NCI-H2107 (cell line): ENCODE measurements around the gene ZNF615.
"Not testable (repeated sequence)": the region's sequence is repeated elsewhere in the genome, so short reads cannot be mapped to it uniquely, and the experiment has no call there.

Experiments
- DNase-seq: peaks from one replicate; lab custom pipeline; 2025; lab: John Stamatoyannopoulos, UW

Gene ZNF615

DNA sequence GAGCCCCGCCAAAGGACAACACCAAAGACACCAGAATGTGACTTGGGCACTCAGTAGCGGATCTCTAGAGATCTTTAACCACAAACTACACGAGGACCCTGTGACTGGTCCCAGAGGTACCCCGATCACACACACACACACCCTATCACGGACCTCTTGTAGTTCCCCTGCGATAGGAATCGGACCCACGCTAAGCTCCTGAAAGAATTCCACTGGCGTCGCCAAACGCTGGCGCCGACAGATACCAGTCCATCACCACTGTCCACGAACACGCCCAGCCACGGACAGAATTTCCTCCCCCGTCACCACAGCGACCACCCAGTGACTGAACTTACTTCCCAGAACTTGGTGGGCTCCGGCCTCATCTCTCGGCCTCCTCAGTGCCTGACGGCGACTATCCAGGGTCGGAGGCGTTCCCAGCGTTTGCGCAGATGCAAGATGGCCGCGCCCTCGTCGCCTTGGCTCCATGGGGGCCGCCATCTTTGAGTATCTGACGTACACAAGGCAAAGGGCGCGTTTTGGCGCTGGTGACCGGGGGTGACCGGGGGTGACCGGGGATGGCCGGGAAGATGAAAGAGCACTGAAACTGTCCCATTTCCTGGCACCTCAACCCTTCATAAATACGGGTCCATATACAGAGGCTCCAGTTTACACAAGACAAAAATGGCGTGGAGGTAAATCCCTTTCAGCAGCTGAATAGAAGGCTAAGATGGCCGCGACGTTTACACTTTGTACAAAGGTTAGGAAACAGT lies at the start of gene ZNF615:
TSS of gene ZNF615 (minus strand) at position 406 of the 752 bp plus-strand sequence. CDS start 4,500 bp downstream, outside the sequence.
- DNase-seq = peak; percentile 69

DNA sequence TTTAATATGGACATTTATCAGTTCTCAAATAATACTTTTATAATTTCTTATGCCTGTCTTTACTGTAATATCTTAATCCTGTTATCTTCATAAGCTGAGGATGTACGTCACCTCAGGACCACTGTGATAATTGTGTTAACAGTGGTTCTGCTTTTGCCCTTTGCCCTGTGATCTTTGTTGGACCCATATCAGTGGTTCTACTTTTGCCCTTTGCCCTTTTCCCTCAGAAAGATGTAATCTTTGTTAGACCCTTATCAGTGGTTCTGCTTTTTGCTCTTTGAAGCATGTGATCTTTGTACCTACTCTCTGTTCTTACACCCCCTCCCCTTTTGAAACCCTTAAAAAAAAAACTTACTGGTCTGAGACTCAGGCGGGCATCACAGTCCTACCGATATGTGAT lies 48.5 kb upstream of the ZNF615 start:
- DNase-seq = not testable (repeated sequence)

DNA sequence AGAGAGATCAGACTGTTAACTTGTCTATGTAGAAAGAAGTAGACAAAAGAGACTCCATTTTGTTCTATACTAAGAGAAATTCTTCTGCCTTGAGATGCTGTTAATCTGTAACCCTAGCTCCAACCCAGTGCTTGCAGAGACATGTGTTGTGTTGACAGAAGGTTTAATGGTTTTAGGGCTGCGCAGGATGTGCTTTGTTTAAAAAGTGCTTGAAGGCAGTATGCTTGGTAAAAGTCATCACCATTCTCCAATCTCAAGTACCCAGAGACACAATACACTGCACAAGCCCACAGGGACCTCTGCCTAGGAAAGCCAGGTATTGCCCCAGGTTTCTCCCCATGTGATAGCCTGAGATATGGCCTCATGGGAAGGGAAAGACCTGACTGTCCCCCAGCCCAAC lies 43.7 kb upstream of the ZNF615 start:
- not testable (repeated sequence) for DNase-seq

DNA sequence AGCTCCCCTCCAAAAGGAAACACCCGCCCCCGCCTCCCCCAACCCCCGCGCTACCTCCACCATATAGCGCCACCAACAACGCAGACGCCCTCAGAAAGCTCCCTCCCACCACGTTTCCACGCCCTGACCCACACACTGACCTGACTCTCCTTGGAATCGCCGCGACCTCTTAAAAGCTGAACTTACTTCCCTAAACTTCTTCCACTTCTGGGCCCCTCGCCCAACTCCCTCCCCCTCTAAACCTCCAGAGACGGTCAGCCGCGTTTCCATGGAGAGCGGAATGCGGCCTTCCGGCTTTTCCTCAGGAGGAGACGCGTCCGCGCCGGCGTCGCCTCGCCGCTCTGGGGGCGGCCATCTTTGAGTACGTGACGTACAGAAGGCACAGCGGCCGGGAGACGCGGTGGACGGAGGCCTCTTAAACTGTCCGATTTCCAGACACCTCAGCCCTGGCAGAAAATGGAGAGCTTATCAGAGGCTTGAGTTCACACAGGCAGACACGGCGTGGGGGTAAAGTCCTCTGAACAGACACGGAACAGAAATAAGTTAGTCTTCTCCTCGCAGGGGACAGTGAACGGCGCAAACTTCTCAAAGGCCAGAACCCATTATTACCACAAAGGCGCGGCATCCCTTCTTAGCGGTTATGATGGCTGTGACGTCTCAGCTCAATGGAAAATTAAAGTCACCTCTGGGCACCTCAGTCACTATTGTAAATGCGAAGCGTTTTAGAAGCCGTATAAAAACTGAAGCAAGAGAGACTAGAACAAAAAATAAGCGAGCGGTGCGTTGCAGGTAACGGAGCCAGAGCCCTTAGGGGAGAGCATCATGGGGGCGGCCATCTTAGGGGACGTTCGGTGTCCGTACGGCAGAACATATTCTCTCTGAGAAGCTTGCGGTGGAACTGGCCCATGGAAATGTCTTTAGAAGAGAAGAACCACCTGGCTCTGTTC lies 40.8 kb upstream of the ZNF615 start, which contains the start of gene ZNF432:
TSS of gene ZNF432 (minus strand) at position 284 of the 947 bp plus-strand sequence. CDS start 1,970 bp downstream, outside the sequence.
- peak; percentile 94 for DNase-seq

DNA sequence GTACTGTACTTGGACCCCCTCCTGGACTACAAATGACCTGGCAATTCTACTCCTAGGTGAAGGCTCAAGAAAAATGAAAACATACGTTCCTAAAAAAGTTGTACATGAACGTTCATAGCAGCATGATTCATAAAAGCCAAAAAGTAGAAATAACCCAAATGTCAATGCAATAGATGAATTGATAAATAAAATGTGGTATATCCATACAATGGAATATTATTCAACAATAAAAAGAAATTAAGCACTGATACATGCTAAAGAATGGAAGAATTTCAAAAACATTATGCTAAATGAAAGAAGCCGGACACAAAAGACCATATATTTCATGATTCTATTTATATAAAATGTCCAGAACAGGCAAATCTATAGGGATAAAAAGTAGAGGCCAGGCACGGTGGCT lies 31.2 kb upstream of the ZNF615 start:
- DNase-seq = no peak

DNA sequence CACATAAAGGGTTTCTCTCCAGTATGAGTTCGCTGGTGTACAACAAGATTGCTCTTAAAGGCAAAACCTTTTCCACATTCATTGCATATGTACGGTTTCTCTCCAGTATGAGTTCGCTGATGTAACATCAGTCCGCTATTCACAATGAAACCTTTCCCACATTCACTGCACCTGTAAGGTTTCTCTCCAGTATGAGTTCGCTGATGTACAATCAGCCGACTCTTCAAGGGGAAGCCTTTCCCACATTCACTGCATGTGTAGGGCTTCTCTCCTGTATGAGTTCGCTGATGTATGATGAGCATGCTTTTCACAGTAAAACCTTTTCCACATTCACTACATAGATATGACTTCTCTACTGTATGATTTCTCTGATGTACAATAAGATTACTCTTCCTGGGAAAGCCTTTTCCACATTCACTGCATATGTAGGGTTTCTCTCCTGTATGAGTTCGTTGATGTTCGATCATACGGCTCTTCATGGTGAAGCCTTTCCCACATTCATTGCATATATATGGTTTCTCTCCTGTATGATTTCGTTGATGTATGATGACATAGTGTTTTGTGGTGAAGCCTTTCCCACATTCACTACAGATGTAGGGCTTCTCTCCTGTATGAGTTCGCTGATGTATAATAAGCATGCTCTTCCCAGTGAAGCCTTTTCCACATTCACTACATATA lies 26.2 kb upstream of the ZNF615 start:
- no peak for DNase-seq

DNA sequence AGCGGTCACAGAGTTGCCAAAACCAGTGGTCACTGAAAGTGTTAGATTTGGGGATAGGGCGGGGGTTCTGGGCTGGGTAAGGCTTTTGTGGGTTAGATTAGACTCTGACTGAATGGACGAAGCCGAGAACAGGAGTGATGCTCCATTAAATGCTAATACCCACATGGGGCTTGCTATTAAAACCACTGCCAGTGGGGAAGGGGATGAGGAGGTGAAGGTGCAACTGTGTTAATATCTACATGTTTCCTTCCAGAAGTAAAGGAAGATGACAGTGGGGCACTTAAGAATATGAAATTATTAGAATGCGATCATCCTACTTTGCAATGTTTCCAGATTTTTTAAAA lies 20.7 kb upstream of the ZNF615 start:
- no peak for DNase-seq

DNA sequence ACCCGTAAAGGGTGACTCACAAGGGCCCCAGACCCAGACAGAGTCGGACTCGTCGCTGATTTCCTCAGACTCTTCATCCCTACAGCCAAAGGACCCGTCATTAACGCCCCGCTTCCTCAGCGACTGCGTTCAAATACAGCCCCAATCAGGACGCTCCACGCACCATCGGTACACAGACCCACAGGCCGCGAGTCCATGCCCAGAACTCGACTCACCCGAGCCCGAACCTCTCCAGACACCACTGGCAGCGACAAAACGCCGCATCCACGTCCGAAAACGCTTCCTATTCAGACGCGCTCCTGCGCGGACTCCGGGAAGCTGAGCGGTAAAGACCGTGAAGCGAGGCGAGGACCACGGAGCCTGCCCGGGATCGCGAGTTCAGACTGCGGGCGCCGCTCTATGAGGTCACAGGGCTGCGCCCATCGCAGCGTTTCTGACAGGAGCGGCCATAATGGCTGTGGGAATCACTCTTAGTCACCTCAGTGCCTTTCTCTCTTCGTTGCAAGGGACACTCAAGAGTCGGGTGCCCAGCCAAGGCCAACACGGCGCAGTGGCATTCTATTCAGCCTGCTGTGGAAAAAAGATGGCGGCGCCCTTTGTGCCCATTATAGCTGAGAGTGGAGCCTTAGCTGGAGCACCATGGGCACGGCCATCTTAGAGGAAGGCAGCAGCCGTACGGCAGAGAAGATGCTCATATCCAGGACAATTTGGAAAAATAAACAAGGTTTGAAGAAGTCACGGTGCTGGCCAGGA lies 20.2 kb upstream of the ZNF615 start, which contains the start of gene ZNF614:
TSS of gene ZNF614 (minus strand) at position 353 of the 753 bp plus-strand sequence. CDS start 2,634 bp downstream, outside the sequence.
- DNase-seq = peak; percentile 60

DNA sequence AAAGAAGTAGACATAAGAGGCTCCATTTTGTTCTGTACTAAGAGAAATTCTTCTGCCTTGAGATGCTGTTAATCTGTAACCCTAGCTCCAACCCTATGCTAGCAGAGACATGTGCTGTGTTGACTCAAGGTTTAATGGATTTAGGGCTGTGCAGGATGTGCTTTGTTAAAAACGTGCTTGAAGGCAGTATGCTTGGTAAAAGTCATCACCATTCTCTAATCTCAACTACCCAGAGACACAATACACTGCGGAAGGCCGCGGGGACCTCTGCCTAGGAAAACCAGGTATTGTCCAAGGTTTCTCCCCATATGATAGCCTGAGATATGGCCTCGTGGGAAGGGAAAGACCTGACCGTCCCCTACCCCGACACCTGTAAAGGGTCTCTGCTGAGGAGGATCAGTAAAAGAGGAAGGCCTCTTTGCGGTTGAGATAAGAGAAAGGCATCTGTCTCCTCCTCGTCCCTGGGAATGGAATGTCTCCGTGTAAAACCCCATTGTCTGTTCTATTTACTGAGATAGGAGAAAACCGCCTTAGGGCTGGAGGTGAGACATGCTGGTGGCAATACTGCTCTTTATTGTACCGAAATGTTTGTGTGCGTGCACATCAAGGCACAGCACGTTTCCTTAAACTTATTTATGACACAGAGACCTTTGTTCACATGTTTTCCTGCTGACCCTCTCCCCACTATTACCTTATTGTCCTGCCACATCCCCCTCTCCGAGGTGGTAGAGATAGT lies 18.4 kb upstream of the ZNF615 start:
- not testable (repeated sequence) for DNase-seq

DNA sequence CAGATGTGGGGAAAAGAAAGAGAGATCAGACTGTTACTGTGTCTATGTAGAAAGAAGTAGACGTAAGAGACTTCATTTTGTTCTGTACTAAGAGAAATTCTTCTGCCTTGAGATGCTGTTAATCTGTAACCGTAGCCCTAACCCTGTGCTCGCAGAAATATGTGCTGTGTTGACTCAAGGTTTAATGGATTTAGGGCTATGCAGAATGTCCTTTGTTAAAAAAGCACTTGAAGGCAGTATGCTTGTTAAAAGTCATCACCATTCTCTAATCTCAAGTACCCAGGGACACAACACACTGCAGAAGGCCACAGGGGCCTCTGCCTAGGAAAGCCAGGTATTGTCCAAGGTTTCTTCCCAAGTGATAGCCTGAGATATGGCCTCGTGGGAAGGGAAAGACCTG lies 16.5 kb upstream of the ZNF615 start:
- DNase-seq = not testable (repeated sequence)

DNA sequence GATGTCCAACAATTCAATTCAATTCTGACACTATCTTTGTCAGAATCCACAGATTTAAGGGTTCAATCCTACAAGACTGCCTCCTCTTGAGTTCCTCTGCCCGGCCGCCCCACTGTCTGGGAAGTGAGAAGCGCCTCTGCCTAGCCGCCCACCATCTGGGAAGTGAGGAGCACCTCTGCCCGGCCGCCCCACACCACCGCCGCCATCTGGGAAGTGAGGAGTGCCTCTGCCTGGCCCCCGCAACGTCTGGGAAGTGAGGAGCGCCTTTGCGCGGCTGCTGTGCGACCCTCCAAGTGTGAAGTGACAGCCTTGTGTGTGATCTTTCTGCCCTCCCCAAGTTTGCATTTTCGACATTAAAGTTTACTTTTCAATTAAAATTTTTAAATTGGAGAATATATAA lies 14.2 kb upstream of the ZNF615 start:
- no peak for DNase-seq

DNA sequence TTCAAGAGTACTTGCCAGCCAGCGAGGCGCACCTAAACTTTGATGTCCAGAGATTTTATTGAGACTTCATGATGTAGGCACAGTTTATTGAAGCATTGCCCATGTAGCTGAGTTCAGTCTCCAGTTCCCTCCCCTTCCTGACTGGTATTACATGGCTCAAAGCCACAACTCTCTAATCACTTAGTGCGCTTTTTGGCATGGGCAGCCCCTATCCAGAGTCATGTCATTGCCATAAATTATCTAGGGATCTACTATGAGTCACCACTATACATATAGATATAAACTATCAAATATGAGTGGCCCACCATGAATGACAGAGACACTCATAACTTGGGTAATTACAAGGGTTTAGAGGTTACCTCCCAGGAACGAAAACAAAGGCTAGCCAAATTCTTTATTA lies 12.5 kb upstream of the ZNF615 start:
- no peak for DNase-seq

DNA sequence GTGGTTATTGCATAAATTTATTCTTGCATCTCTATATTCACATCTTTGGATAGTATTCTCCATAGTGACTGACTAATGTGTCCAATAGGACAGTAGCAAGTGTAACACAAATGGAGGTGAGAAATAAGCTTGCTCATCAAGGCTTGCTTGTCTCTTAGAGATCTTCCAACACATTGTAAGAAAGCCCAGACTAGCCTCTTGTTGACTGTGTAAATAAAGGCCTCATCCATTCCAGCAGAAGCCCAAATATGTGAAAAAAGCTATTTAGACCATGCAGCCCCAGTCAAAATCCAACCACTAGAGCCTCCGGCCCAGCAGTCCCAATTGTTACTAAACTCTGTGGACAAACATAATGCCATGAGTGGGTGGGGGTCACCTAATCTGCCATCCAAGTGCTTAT lies 2.7 kb upstream of the ZNF615 start:
- no peak for DNase-seq

DNA sequence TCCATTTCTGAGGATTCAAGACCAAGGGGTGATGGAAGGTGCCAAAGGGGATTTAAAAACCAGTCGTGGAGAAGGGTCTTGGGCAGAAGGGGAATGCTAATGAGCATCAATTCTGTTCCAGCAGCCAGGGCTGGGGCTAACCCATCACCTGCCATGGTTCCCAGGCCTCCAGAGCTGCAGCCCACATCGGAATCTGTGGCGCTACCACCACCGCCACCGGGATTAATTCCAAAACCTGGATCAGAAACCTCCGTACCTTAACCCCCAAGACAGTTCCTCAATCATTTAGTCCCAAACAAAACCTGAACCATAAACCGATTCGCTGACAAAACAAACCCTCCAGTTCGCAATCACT lies 583 bp downstream of the ZNF615 start:
- no peak for DNase-seq

DNA sequence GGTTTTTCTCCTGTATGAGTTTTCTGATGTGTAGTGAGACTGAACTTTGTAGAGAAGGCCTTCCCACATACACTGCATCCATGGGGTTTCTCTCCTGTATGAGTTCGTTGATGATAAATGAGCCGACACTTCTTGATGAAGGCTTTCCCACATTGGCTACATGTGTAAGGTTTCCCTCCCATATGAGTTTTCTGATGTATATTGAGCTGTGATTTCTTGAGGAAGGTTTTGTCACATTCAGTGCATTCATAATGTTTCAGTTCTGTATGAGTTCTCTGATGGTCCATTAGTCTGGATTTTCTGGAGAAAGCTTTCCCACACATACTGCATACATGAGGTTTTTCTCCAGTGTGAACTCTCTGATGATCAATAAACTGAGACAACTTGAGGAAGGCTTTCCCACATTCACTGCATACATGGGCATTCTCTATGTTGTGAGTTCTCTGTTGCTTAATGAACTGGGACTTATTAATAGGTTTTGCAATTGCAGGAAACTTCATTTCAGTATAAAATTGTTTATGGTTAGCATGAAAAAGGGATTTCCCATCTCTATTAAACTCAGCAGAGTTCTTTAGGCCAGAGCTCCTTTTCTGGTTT lies 13.9 kb downstream of the ZNF615 start:
- DNase-seq = no peak

DNA sequence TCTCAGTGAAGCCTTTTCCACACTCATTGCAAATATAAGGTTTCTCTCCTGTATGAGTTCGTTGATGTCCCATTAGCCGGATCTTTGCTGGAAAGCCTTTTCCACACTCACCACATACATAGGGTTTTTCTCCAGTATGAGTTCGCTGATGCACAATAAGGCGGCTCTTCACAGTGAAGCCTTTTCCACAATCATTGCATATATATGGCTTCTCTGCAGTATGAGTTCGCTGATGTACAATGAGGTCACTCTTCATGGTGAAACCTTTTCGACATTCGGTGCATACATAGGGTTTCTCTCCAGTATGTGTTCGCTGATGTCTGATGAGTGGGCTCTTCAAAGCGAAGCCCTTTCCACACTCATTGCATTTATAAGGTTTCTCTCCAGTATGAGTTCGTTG lies 14.6 kb downstream of the ZNF615 start:
- no peak for DNase-seq

DNA sequence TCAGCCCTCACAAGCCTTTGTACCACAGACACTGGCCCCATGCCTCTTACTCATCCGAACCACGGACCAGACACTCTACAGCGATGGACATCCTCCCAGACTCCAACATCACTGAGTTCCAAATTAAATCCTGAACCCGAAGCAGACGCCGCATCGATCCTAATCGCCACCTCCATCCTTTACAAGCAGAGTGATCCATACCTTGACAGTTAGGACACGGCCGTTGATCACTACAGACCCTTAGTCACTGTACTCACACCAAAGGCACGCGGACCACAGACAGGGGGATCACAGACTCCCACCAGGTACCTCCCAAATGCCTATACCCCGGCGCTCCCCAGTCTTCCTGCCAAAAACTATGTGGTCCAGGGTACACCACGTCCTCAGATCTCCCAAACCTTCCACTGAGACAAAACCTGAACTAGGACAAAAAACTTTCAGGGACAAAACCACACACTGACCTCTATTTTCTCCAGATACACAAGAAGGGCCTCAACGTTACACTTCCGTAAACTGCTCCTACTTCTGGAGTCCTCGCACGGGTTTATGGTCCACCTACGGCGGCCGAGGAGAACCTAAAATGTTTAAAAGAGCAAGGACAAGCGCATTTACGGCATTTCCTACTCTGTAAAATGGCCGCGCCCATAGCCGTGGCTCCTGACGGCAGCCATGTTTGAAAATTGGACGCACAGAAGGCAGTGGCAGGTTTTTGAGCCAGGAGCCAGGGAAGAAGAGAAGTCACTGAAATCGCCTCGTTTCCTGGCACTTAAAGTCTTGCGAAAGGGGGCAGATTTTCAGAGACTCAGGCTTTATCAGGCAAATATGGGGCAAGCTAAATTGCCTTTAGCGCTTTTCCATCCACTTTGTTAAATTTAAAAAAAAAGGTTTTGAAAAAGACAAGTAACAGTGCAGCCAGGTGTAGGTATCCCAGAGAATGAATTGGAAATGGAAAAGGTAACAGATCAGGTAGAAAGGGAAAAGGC lies 21.4 kb downstream of the ZNF615 start, which contains the start of gene ZNF350:
TSS of gene ZNF350 (minus strand) at position 532 of the 983 bp plus-strand sequence. CDS start 12,480 bp downstream, outside the sequence.
- peak; percentile 68 for DNase-seq

DNA sequence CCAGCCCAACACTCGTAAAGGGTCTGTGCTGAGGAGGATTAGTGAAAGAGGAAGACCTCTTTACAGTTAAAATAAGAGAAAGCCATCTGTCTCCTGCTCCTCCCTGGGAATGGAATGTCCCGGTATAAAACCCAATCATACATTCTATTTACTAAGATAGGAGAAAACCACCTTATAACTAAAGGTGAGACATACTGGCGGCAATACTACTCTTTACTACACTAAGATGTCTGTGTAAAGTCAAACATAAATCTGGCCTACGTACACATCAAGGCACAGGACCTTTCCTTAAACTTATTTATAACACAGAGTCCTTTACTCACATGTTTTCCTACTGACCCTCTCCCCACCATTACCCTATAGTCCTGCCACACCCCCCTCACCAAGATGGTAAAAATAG lies 24.6 kb downstream of the ZNF615 start:
- no peak for DNase-seq

DNA sequence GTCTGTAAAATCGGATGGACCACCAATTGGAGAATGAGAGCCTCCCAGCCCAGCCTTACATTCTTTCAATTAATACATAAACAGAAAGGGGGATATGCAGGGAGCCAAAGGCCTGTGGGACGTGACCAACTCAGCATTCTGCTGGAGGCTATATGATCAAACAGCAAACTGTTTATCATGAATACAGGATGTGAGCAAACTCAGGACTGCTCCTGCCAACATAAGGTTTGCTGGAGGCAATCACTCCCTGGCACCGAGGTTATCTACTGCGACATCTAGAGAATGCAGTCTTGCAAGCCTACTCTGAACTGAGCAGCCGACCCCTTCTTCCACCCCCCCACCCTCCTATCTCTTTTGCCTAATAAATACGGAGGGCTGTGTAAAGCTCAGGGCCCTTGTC lies 27.1 kb downstream of the ZNF615 start:
- not testable (repeated sequence) for DNase-seq
